ENCODE results near the gene ATXN10.
"Not testable (repeated sequence)": the region's sequence is repeated elsewhere in the genome, so short reads cannot be mapped to it uniquely, and the experiment has no call there.

Gene ATXN10, protein sequence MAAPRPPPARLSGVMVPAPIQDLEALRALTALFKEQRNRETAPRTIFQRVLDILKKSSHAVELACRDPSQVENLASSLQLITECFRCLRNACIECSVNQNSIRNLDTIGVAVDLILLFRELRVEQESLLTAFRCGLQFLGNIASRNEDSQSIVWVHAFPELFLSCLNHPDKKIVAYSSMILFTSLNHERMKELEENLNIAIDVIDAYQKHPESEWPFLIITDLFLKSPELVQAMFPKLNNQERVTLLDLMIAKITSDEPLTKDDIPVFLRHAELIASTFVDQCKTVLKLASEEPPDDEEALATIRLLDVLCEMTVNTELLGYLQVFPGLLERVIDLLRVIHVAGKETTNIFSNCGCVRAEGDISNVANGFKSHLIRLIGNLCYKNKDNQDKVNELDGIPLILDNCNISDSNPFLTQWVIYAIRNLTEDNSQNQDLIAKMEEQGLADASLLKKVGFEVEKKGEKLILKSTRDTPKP

DNA sequence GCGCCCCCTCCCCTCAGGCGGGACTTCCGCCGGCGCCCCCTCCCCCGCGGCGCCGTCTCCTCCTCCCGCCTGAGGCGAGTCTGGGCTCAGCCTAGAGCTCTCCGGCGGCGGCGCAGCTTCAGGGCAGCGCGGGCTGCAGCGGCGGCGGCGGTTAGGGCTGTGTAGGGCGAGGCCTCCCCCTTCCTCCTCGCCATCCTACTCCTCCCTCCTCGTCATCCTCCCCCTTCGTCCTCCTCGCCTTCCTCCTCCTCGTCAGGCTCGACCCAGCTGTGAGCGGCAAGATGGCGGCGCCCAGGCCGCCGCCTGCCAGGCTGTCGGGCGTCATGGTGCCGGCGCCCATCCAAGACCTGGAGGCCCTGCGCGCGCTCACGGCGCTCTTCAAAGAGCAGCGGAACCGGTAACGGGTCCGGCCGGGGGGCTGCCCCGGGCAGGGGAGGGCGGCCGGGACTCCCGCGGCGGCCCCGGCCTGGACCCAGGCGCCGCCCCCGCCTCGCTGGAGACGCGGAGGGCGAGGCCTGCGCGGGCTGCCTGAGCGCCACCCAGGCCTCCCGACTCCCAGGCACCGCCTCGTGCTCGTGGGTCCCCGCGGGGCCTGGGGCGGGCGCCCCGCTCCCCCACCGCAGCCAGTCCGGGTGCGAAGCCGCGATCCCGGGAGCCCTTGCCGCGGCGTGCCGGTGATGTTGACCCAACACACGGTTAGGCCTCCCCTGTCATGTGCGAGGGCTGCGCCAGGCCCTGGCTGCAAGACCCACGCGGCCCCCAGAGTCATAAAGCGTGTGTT lies at the start of gene ATXN10:
TSS of gene ATXN10 (plus strand) at position 52 of the 781 bp plus-strand sequence. CDS start at position 282, 230 bp downstream.
- peak; percentile 84 for DNase-seq

DNA sequence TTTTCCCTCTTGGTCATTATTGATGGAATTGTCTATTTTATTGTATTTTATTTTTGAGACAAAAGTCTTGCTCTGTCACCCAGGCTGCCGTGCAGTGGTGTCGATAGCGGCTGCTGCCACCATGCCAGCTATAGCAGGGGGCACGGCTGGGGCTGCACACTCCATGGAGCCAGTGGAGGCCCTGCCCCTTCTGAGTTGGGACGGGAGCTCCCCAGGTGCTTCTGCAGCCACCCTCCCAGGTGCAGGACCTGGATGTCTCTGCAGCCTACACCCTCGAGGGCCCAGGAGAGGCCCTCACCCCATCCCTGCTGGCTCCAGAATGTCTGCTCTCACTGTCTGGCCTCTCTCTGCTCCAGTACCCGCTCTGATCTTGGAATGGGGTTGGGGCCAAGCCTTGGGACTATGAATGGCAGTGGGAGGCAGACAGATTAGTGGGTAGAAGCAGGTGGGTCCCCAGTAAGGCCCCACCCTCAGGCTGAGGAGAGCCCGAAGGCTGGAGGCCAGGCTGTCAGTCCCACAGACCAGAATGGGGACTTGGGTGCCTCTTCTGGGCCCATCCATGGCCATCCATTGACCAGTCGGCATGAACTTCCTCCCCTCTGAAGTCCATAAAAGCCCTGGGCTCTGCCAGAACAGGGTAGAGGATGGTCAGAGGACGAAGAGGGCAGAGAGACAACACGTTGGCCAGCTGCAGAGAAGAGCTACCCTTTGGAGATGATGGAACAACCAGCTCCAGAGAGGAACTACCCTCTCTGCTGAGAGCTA lies 49.6 kb upstream of the ATXN10 start:
- no peak for DNase-seq

DNA sequence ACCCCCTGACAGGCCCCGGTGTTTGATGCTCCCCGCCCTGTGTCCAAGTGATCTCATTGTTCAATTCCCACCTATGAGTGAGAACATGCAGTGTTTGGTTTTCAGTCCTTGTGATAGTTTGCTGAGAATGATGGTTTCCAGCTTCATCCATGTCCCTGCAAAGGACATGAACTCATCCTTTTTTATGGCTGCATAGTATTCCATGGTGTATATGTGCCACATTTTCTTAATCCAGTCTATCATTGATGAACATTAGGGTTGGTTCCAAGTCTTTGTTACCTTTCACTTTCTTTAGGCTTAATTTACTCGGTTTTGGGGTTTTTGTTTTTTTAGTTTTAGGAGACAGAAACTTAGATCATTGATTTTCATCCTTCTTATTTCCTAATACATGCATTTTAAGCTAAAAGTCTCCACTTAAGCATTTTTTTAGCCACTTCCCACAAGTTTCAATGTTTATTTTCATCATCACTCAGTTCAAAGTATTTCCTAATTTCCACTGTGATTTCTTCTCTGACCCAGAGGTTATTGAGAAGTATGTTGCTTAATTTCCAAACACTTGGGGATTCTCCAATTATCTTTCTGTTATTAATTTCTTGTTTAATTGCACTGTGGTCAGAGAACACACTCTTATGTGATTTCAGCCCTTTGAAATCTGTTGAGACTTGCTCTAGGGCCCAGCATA lies 48.0 kb upstream of the ATXN10 start:
- not testable (repeated sequence) for DNase-seq

DNA sequence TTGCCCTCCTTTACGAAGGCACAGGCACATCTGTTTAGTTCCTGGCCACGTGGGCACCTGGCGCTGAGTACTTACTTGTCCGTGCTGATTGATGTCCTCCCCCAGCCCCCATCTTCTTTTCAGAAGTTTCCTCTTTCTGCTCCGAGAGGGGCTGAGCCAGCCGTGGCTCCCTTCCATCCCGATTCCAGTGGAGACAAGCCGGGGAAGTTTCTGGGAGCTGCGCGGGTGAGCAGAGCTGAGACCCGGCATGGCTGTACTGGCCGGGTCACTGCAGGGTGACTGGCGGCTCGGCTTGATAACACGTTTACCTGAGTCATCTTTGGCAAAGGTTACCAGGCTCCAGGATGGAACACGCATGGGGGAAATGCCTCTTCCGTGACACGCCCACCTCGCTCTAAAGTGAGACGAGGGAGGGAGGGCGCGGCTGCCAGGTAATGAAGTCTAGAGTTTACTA lies 45.4 kb upstream of the ATXN10 start:
- DNase-seq, result no peak

DNA sequence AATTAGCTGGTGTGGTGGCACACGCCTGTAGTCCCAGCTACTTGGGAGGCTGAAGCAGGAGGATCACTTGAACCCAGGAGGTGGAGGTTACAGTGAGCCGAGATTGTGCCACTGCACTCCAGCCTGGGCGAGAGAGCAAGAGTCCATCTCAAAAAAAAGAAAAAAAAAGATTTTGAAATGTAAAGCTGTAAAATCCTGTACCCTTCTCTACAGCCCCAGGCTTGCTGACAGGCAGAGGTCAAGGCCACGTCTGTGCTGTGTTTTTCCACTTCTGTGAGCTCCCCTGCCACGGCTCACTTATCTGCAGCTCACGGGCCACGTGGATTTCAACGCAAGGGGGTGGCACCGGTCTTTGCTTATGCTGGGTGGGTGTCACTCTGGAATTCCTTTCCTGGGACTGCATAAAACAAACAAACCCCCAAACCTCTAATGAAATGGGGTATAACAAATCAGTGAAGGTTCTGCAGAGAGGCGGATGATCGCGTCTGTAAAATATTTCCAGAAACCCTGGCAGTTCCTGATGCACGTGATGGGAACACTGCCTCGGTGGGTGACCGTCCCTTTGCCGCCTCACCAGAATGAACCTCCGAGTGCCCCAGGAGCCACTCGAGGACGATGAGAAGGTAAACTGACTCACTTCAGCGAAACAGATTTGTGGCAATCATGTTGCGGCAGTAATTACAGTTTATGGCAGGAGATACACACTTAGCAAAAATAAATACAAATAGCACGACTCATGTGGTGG lies 44.0 kb upstream of the ATXN10 start:
- no peak for DNase-seq

DNA sequence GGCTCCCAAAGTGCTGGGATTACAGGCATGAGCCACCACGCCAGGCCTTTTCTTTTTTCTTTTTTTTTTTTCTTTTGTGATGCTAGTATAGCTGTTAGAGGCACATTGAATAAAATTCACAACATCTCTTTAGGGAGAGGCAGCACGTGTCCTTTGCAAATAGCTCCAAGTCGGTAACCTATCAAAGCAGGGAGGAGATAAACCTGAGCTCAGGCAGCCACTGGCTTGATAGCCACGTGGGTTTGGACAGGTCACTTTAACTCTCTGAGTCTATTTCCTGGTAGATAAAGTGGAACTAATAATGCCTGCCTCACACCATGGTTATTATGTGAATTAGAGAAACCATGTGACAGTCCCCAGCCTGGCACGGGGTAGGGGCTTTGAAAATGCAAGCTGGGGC lies 43.1 kb upstream of the ATXN10 start:
- no peak for DNase-seq

DNA sequence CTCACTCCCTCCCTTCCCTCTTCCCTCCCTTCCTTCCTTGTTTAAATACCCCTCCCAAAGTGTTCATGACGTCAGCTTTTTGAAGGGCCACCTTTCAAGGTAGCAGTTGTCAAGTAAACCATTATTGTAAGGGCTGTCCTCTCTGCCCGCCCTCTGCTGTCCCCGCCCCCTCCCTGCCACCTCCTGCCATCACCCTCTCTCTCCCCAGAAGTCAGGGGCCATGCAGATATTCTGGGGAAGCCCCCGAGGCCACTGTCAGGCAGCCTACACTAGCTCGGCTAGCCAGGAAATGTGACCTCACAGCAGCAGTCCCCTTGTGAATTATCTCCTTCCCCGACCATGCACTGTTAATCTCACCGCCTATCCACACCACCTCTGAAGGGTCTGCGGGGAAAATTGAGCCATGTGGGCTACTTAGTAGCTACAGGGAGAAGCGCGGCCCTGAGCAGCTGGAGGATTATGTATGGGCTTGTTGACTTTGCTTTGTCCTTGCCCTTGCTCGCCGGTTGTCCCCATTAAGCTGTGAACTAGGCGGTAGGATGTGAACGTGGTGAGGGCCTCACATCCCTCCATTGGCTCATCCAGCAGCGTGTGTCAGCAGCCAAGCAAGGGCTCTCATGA lies 42.1 kb upstream of the ATXN10 start:
- DNase-seq, result no peak

DNA sequence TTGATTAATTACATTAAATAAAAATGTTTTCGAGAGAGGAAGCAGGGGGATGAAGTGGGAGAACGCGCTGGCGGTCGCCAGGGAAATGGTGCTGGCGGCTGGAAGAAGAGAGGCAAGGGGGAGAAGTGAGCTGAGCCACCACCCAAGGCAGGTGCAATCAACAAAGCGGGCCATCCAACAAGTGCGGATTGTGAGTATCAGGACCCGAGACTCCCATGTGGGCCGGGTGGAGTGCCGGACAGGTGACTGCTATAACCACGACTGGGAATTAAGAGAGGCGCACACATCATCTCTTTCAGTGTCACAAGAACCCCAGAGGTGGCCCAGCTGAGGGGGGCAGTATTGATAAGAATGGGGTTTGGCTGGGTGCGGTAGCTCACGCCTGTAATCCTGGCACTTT lies 41.2 kb upstream of the ATXN10 start:
- DNase-seq, result no peak

DNA sequence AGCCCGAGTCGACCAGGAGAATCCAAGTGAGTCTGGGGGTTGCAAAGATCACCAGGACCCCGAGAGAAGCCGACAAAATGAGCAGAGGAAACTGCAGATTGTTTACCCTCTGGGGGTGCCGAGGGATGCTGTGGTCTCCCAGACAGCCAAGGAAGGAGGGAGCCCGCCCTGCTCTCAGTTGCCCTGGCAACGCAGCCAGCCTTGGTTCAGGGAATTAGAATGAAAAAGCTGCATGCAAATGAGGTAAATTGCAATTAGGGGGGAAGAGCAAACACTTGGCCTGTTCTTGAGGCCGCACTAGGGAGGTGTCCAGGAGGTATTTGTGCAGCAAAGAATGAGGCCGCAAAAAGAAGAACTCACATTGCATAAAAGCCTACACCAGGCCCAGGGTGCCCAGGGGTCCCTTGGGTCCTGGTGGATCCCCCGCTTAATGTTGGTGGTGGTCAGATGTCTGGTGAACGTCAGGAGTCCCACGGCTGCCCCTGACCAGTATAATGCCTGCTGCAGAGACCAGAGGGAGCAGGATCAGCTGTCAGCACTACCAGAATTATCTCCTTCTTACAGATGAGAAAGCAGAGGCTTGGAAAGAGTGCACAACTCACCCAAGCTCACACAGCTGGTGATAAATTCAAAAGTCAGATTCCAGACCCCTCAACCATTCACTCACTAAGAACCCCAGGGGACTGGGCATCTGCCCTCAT lies 40.3 kb upstream of the ATXN10 start:
- no peak for DNase-seq

DNA sequence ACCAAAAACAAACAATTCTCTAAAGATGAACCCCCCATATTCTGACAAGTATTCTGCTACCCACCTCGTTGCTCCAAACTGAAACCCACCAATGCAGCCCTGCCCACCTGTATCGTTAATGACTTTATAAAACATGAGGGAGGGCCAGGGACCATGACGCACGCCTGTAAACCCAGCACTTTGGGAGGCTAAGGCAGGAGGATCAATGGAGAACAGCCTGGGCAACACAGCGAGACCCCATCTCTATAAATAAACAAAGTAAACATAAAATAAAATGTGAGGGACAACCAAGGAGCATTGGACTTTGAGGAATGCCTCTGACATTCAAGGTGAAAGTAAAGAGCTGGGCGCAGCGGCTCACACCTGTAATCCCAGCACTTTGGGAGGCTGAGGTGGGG lies 39.8 kb upstream of the ATXN10 start:
- DNase-seq, result no peak

DNA sequence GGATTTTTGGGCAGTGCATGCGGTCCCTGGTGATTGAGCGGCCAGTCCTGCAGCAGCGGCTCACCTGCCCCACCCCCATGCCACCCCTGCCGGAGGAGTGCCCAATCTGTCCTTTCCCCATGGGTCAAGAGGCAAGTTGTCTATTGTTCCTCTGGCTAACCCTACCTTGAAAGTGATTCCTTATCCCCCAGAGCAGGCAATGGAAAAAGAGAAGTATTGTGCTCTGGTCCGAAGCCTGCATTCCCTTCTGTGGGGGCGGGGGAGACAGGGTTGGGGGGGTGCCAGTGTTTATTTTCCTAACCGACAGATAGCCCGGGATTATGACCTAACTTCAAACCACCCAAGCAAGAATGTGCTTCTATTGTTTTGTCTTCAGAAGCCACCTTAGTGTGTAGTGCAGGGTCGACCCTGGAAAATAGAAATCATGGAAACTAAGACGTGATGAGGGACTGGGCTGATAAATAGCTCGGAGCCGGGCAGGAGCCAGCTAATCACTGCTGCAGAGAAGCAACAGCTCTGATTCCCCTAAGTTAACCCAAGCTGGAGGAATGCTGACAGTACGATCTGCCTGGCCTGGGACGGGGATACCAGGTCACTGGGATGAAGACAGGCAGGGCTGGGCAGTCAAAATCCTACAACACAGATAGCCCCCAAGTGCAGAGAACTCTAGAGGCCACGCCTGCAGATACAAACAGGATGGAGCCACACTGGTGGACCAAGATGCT lies 38.7 kb upstream of the ATXN10 start:
- no peak for DNase-seq

DNA sequence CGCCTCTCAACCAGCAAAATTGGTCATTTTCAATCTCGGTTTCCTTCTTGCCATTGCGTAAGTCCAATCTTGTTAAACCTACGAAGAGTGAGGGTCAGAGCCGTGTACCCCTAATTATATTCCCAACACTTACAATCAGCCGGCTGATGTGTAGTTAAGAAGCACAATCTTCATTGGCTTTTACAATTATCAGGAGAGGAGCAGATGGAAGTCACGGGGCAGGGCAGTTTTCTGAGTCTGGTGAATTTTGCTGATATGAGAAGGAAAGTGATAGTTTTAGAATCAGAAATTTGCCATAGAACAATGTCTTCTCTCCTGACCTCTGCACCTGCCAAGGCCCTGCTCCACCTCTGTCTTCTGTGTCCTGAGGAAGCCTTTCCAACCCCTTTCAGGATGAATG lies 35.0 kb upstream of the ATXN10 start:
- no peak for DNase-seq

DNA sequence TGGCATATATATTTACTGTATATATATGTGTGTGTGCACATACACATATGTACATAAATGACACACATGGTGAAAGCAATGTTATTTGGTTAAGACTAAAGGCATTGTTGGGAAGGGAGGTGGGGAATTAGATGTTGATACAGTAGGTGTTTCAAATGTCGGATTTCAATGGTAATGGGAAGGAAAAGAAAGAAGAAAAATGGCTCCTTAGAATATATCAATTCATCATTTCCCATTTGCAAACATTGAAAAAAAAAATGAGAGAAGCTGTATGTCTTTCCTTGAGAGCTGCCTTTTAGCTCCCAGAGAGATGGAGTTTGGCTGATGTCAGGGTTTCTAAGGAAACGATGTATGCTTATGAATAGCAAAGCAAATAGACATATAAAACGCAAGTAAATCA lies 33.4 kb upstream of the ATXN10 start:
- DNase-seq, result no peak

DNA sequence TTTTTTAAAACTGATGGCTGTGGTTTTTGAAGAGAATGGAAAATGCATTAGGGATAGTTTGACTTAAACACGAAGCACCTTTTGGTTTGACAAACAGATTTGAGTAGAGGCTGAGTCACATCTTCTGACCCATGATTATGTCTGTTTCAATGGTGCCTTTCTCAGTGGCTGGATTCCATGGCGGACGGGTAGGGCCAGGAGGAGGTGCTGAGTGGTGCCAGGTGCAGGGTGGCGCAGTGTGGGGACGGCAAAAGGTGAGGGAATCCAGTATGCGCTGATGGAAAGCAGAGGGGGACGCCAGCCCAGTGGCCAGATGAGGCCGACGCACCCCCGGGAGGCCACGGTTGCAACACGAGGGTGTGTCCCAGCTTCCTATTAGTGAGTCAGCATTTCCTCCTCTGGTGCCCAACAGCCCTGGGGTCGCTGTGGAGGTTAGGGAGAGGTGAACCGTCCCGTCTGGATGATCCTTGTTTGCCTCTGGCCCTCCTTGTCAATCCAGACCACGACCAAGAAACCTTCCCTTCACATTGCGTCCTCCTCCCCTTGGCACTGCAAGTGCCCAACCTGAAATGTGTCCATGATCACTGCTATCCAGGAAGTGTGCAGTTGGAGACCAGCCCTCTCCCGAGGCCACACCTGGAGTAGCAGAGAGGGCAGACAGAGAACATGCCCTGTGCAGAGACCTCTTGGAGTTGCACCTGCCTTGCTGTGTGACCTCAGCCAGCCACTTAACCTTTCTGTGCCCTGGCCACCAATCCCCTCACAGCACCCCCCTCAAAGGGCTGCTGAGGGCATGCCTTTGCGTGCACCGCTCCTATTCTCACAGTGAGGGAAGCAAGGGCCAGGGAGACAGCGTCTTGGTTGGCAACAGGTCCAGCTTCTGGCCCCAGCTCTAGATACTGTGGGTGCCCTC lies 32.5 kb upstream of the ATXN10 start:
- peak; percentile 53 for DNase-seq

DNA sequence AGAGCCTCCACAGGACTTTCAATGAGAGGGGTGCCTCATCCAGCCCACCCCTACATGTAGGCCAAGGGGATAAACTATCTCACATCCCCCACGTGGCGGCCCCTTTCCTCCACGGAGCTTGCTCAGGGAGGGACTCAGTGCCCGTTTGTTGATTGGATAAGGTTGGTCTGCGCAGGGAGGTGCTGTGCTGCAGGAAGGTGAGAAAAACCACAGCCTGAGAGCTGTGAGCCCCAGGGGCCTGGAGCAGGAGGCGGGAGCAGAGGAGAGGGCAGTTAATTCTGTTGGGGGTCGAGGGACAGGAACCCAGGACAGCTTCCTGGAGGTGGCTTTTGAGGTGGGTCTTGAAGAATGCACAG lies 31.9 kb upstream of the ATXN10 start:
- peak; percentile 28 for DNase-seq

DNA sequence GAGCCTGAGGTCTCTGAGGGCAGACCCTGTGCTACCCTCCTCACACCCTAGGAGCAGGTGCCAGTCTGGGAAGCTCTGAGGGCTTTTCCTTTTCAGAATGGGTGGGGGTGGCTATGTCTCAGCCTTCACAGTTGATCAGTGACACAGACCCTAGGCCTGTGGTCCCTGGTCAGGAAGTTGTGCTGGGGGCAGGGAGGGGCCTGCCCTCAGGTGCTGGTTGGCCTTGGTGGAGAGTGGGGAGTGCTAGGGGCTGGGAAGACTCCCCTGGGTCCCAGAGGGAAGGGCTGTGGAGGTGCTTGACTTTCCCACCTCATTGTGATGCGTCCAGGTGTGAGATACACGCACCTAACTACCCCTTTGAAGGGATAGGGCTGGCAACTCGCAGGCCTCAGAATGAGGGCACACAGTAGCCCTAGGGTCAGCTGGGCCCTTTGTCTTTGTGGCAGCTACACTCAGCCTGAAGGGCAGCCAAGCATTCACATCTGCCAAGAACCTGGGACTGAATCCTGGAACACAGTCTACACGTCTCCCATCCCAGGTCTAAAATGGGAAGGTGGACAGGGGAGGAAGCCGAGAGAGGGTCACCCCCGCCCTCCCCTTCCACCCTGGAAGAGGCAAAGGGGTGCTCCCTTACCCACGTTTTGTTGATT lies 31.2 kb upstream of the ATXN10 start:
- no peak for DNase-seq

DNA sequence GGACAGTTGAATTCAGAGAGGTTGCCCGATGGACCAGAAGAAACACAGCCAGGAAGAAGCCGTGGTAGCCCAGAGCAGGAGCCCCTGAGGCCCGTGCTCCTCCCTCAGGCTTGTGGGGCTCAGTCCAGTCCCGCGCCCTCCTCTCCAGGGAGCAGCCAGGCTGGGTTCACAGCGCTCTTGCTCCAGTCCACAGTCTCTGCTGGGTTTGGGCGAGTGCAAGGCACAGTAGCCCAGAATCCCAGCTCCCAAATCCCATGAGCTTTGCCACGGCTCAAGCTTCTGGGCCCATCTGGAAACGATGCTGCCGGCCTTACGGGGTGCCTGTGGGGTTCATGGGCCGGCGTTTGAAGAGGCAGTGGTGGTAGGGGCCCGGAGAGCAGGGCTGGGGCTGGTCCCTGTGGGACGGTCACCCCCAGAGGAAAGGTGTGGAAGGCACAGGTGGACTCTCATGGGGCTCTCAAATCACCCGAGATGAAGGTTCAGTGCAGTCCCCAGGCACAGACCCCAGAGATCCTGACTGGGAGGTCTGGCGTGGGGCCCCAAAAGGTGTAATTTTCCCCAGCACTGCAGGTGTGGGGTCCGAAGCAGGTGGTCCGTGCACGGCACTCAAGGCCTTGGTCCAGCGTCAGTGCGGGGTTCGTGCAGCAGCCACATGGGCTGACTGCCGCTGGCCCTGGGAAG lies 30.6 kb upstream of the ATXN10 start:
- no peak for DNase-seq

DNA sequence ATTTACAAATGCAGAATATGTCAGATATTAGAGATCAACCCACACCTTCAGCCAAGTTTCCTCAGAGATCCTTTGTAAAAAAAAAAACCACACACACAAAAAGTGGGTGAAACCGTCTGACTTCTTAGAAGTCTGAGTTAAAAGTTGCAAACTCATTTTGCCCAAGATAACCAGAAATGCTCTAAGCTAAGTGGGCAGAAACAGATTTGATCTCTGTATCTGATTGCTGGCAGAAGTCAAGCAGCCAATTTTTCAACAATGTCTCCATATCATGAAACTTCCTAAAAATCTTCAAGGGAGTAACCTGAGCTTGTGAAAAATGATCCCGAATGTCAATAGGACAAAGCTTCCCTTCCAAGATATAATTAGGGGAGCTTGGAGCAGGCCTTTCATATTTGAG lies 28.6 kb upstream of the ATXN10 start:
- peak; percentile 30 for DNase-seq
